Stimulated activated memory B cell treated with anti-CD40 and anti-IgM and Interleukin-4, amounts not matched to agents 10 μg/mL and 1 μg/mL and 100 μg/mL, for 72 hours (primary cell): ENCODE measurements around the gene LDLRAD4.
A peak's percentile ranks its signal among the peaks of the same experiment; 100 is the strongest.

Experiments
- ATAC-seq: fragments of 150-1000 bp; cut with Tn5 transposase; 2 replicates; pipeline ENCODE4 v1.10.0; 2021
- H3K27ac Mint-ChIP-seq: one replicate; pipeline ENCODE4 v1.8.0; 2022; ENCODE audit warnings: mild to moderate bottlenecking, mixed read lengths
- H3K27me3 Mint-ChIP-seq: one replicate; pipeline ENCODE4 v1.8.0; 2022; ENCODE audit warnings: mixed read lengths
- H3K36me3 Mint-ChIP-seq: one replicate; pipeline ENCODE4 v1.8.0; 2022; ENCODE audit warnings: mixed read lengths
- H3K4me1 Mint-ChIP-seq: one replicate; pipeline ENCODE4 v1.8.0; 2022; ENCODE audit warnings: mixed read lengths
- H3K4me3 Mint-ChIP-seq: one replicate; pipeline ENCODE4 v1.8.0; 2022; ENCODE audit warnings: mild to moderate bottlenecking, moderate library complexity, mixed read lengths
- H3K9me3 Mint-ChIP-seq: one replicate; pipeline ENCODE4 v1.8.0; 2022; ENCODE audit warnings: mixed read lengths

The LDLRAD4 gene

GRCh38 chr18:13530033-13530878 is 311.7 kb downstream of the LDLRAD4 start:
- no peak overlapping the region for H3K4me3 Mint-ChIP-seq
- H3K36me3 Mint-ChIP-seq: no peaks in the 10 kb centered on the region
- no peak overlapping the region for H3K27ac Mint-ChIP-seq
- H3K4me1 Mint-ChIP-seq: no peaks in the 10 kb centered on the region
- no peaks in the 10 kb centered on the region for H3K27me3 Mint-ChIP-seq
- no peak for ATAC-seq
- no peaks in the 10 kb centered on the region for H3K9me3 Mint-ChIP-seq

GRCh38 chr18:13530879-13531387 is 312.4 kb downstream of the LDLRAD4 start:
- Mint-ChIP-seq H3K27me3 (no peaks in the 10 kb centered on the region), H3K27ac (no peak overlapping the region), H3K9me3 (no peaks in the 10 kb centered on the region), H3K4me3 (no peak overlapping the region), H3K4me1 (no peaks in the 10 kb centered on the region), H3K36me3 (no peaks in the 10 kb centered on the region)
- ATAC-seq: peak; percentile 43

GRCh38 chr18:13531681-13532325 is 313.2 kb downstream of the LDLRAD4 start:
- no peaks in the 10 kb centered on the region for H3K9me3 Mint-ChIP-seq
- H3K27me3 Mint-ChIP-seq: no peaks in the 10 kb centered on the region
- H3K36me3 Mint-ChIP-seq: no peaks in the 10 kb centered on the region
- ATAC-seq: no peak
- H3K27ac Mint-ChIP-seq: no peak overlapping the region
- H3K4me3 Mint-ChIP-seq: no peak overlapping the region
- peaks cover 6% of the 10 kb centered on the region for H3K4me1 Mint-ChIP-seq

GRCh38 chr18:13532406-13533075 is 314.0 kb downstream of the LDLRAD4 start:
- no peak overlapping the region for H3K27ac Mint-ChIP-seq
- peaks cover 14% of the 10 kb centered on the region for H3K4me1 Mint-ChIP-seq
- no peak for ATAC-seq
- no peaks in the 10 kb centered on the region for H3K9me3 Mint-ChIP-seq
- no peak overlapping the region for H3K4me3 Mint-ChIP-seq
- H3K27me3 Mint-ChIP-seq: no peaks in the 10 kb centered on the region
- no peaks in the 10 kb centered on the region for H3K36me3 Mint-ChIP-seq

- H3K27me3 Mint-ChIP-seq: no peaks in the 10 kb centered on the region
- no peak overlapping the region for H3K4me3 Mint-ChIP-seq
- H3K4me1 Mint-ChIP-seq: peaks cover 35% of the 10 kb centered on the region
- no peaks in the 10 kb centered on the region for H3K9me3 Mint-ChIP-seq
- H3K27ac Mint-ChIP-seq: no peak overlapping the region
- H3K36me3 Mint-ChIP-seq: no peaks in the 10 kb centered on the region
- no peak for ATAC-seq
Observed at GRCh38 chr18:13534631-13535030, 316.1 kb downstream of the LDLRAD4 start.

GRCh38 chr18:13536578-13536977 is 318.0 kb downstream of the LDLRAD4 start:
- Mint-ChIP-seq H3K36me3 (no peaks in the 10 kb centered on the region), H3K4me3 (no peak overlapping the region), H3K27me3 (no peaks in the 10 kb centered on the region), H3K9me3 (no peaks in the 10 kb centered on the region), H3K4me1 (peaks cover 48% of the 10 kb centered on the region), H3K27ac (no peak overlapping the region)
- ATAC-seq: no peak

GRCh38 chr18:13537022-13537780 is 318.6 kb downstream of the LDLRAD4 start:
- ATAC-seq: peak; percentile 82
- no peak overlapping the region for H3K27ac Mint-ChIP-seq
- H3K4me1 Mint-ChIP-seq: peaks cover 48% of the 10 kb centered on the region
- no peaks in the 10 kb centered on the region for H3K9me3 Mint-ChIP-seq
- H3K4me3 Mint-ChIP-seq: no peak overlapping the region
- H3K36me3 Mint-ChIP-seq: no peaks in the 10 kb centered on the region
- H3K27me3 Mint-ChIP-seq: no peaks in the 10 kb centered on the region

GRCh38 chr18:13538630-13539029 is 320.1 kb downstream of the LDLRAD4 start:
- no peak overlapping the region for H3K4me3 Mint-ChIP-seq
- H3K27me3 Mint-ChIP-seq: no peaks in the 10 kb centered on the region
- H3K9me3 Mint-ChIP-seq: no peaks in the 10 kb centered on the region
- ATAC-seq: no peak
- H3K4me1 Mint-ChIP-seq: peaks cover 48% of the 10 kb centered on the region
- peak overlapping the region; percentile 70 for H3K27ac Mint-ChIP-seq
- no peaks in the 10 kb centered on the region for H3K36me3 Mint-ChIP-seq

- Mint-ChIP-seq H3K4me3 (peak overlapping the region; percentile 66), H3K27ac (peak overlapping the region; percentile 70), H3K4me1 (peaks cover 48% of the 10 kb centered on the region), H3K9me3 (no peaks in the 10 kb centered on the region), H3K36me3 (no peaks in the 10 kb centered on the region), H3K27me3 (no peaks in the 10 kb centered on the region)
- ATAC-seq: peak; percentile 71
Observed at GRCh38 chr18:13539050-13539449, 320.5 kb downstream of the LDLRAD4 start.

- Mint-ChIP-seq H3K27ac (peak overlapping the region; percentile 70), H3K9me3 (no peaks in the 10 kb centered on the region), H3K36me3 (no peaks in the 10 kb centered on the region), H3K27me3 (no peaks in the 10 kb centered on the region), H3K4me3 (no peak overlapping the region), H3K4me1 (peaks cover 48% of the 10 kb centered on the region)
- no peak for ATAC-seq
Observed at GRCh38 chr18:13539843-13540476, 321.4 kb downstream of the LDLRAD4 start.

- H3K27me3 Mint-ChIP-seq: no peaks in the 10 kb centered on the region
- H3K4me1 Mint-ChIP-seq: peaks cover 48% of the 10 kb centered on the region
- no peaks in the 10 kb centered on the region for H3K9me3 Mint-ChIP-seq
- no peak overlapping the region for H3K27ac Mint-ChIP-seq
- no peaks in the 10 kb centered on the region for H3K36me3 Mint-ChIP-seq
- H3K4me3 Mint-ChIP-seq: no peak overlapping the region
- ATAC-seq: no peak
Observed at GRCh38 chr18:13540477-13541182, 322.1 kb downstream of the LDLRAD4 start.

- no peaks in the 10 kb centered on the region for H3K27me3 Mint-ChIP-seq
- no peak overlapping the region for H3K4me3 Mint-ChIP-seq
- H3K27ac Mint-ChIP-seq: no peak overlapping the region
- H3K9me3 Mint-ChIP-seq: no peaks in the 10 kb centered on the region
- no peaks in the 10 kb centered on the region for H3K36me3 Mint-ChIP-seq
- H3K4me1 Mint-ChIP-seq: peaks cover 41% of the 10 kb centered on the region
- no peak for ATAC-seq
Observed at GRCh38 chr18:13541621-13542519, 323.3 kb downstream of the LDLRAD4 start.

GRCh38 chr18:13542520-13542847 is 323.9 kb downstream of the LDLRAD4 start:
- Mint-ChIP-seq H3K27ac (no peak overlapping the region), H3K9me3 (peaks cover 2% of the 10 kb centered on the region)

More at GRCh38 chr18:13542520-13542847, 323.9 kb downstream of the LDLRAD4 start:
- H3K36me3 Mint-ChIP-seq: no peaks in the 10 kb centered on the region
- H3K4me3 Mint-ChIP-seq: no peak overlapping the region
- peaks cover 35% of the 10 kb centered on the region for H3K4me1 Mint-ChIP-seq
- no peaks in the 10 kb centered on the region for H3K27me3 Mint-ChIP-seq
- no peak for ATAC-seq
